B cell (primary cell): ENCODE results near the gene PLAA. TPM values are rescaled to one million over a fixed set of nuclear protein-coding genes. Genes with fewer than 3 reads are reported as not detected.

Experiments
- ATAC-seq: fragments of 200-7000 bp; cut with Tn5 transposase; one replicate; pipeline ENCODE4 v1.10.0; 2021; ENCODE audit warnings: low read depth, mild to moderate bottlenecking, moderate number of reproducible peaks, moderate library complexity
- CTCF ChIA-PET: fragments of 350-600 bp; sonication (Branson Sonifier 250); formaldehyde crosslinking; loops from one replicate; lab custom pipeline; 2021; ENCODE audit warnings: antibody characterized with exemption, inconsistent platforms; lab: Charles Lee
- POLR2A ChIA-PET: fragments of 350-600 bp; sonication (Branson Sonifier 250); formaldehyde crosslinking; loops from one replicate; lab custom pipeline; 2021; ENCODE audit warnings: antibody characterized with exemption; lab: Charles Lee
- DNase-seq: peaks from one replicate; pipeline ENCODE4 v3.0.0; 2013
- H2AFZ ChIP-seq: 2 replicates; pipeline ENCODE4 v1.6.1; 2012; ENCODE audit warnings: mild to moderate bottlenecking, low read depth, low read length; ENCODE audit not compliant: insufficient read depth, poor library complexity, severe bottlenecking
- H3K27ac ChIP-seq, 2 donors: 1 replicate in 1 of 2; 2 replicates in 1 of 2; pipeline ENCODE4 v1.5.1; 2012 to 2013; ENCODE audit warnings: low read length in 2 of 2, mild to moderate bottlenecking in 2 of 2, moderate library complexity in 1 of 2
- H3K27me3 ChIP-seq, 4 experiments: fragments of 200-600 bp in 1 of 4; sonication (generic) in 1 of 4; replicated peaks in 1 of 4; 1 replicate in 2 of 4; 2 replicates in 2 of 4; pipeline versions ENCODE4 v1.6.1 to v1.7.0; 2013 to 2016; ENCODE audit warnings: low read length in 3 of 4, mild to moderate bottlenecking in 2 of 4, mixed read lengths in 1 of 4, moderate library complexity in 1 of 4; ENCODE audit not compliant: insufficient read depth in 4 of 4, control insufficient read depth in 3 of 4; ENCODE audit errors: control extremely low read depth in 1 of 4
- H3K36me3 ChIP-seq, 2 experiments: replicated peaks in 1 of 2; 1 replicate in 1 of 2; 2 replicates in 1 of 2; pipeline versions ENCODE4 v1.6.1 to v1.7.1; 2013; ENCODE audit warnings: low read length in 1 of 2; ENCODE audit not compliant: insufficient read depth in 2 of 2, control insufficient read depth in 1 of 2; ENCODE audit errors: control extremely low read depth in 1 of 2, extremely low read depth in 1 of 2
- H3K4me1 ChIP-seq, 2 donors: fragments of 200-600 bp in 1 of 2; sonication (generic) in 1 of 2; 1 replicate in 1 of 2; 2 replicates in 1 of 2; pipeline versions ENCODE4 v1.5.1 to v1.6.1; 2013 to 2017; ENCODE audit warnings: low read length in 2 of 2; ENCODE audit not compliant: control insufficient read depth in 2 of 2, insufficient read depth in 2 of 2
- H3K4me2 ChIP-seq: replicated peaks from 2 replicates; pipeline ENCODE3; 2012; ENCODE audit warnings: mild to moderate bottlenecking, low read depth, low read length; ENCODE audit not compliant: poor library complexity, severe bottlenecking
- H3K4me3 ChIP-seq, 5 experiments: fragments of 200-600 bp in 1 of 5; sonication (generic) in 1 of 5; 1 replicate in 3 of 5; 2 replicates in 2 of 5; pipeline versions ENCODE4 v1.5.1 to v1.7.0; 2011 to 2016; ENCODE audit warnings: low read length in 4 of 5, mild to moderate bottlenecking in 4 of 5, low read depth in 2 of 5, control low read depth in 1 of 5, moderate library complexity in 1 of 5; ENCODE audit not compliant: insufficient read depth in 1 of 5; ENCODE audit errors: control extremely low read depth in 1 of 5, extremely low read depth in 1 of 5
- H3K79me2 ChIP-seq: fragments of 200-600 bp; sonication (generic); one replicate; pipeline ENCODE4 v1.6.0; 2016; ENCODE audit warnings: low read length; ENCODE audit not compliant: control insufficient read depth, insufficient read depth
- H3K9ac ChIP-seq: fragments of 200-600 bp; sonication (generic); 2 replicates; pipeline ENCODE4 v1.6.1; 2017; ENCODE audit warnings: mild to moderate bottlenecking, low read length, moderate library complexity
- H3K9me3 ChIP-seq, 3 donors: one replicate each; pipeline versions ENCODE4 v1.6.1 to v1.7.1; 2013; ENCODE audit warnings: low read length in 2 of 3; ENCODE audit not compliant: control insufficient read depth in 2 of 3, insufficient read depth in 1 of 3; ENCODE audit errors: control extremely low read depth in 1 of 3
- H4K20me1 ChIP-seq: 2 replicates; pipeline ENCODE4 v1.6.0; 2012; ENCODE audit warnings: mild to moderate bottlenecking, low read length; ENCODE audit not compliant: insufficient read depth, control insufficient read depth, poor library complexity, severe bottlenecking
- H3K27ac Mint-ChIP-seq: one replicate; pipeline ENCODE4 v1.8.0; 2021; ENCODE audit warnings: mixed read lengths
- H3K27me3 Mint-ChIP-seq: one replicate; pipeline ENCODE4 v1.8.0; 2021; ENCODE audit warnings: mixed read lengths
- H3K4me1 Mint-ChIP-seq: one replicate; pipeline ENCODE4 v1.8.0; 2021; ENCODE audit warnings: mixed read lengths
- H3K4me3 Mint-ChIP-seq: one replicate; pipeline ENCODE4 v1.8.0; 2021; ENCODE audit warnings: mixed read lengths
- H3K9me3 Mint-ChIP-seq: one replicate; pipeline ENCODE4 v1.8.0; 2022; ENCODE audit warnings: mixed read lengths; ENCODE audit not compliant: insufficient read depth
- CTCF ChIP-seq: fragments of 200-600 bp; IDR thresholded peaks from one replicate; pipeline ENCODE4 v1.8.0; 2022; ENCODE audit warnings: antibody characterized with exemption, mild to moderate bottlenecking
- EZH2 ChIP-seq: IDR thresholded peaks from 2 replicates; pipeline ENCODE4 v1.6.1; 2012; ENCODE audit warnings: borderline replicate concordance, low read depth, mild to moderate bottlenecking, moderate library complexity, low read length; ENCODE audit not compliant: insufficient read depth, poor library complexity, severe bottlenecking
- WGBS: methylation state at CpG from one replicate; pipeline ENCODE4 v1.1.5; 2013; ENCODE audit warnings: missing lambda C conversion rate; ENCODE audit not compliant: insufficient coverage; 5-methylcytosine and 5-hydroxymethylcytosine counted together
- intact Hi-C: fragments of 100-400 bp; cut with micrococcal nuclease; formaldehyde crosslinking; loops from one replicate; pipeline ENCODE4 v1.10.0; 2022
- polyA plus RNA-seq: library from polyadenylated mRNA; depleted of rRNA; stranded (reverse); fragments of >200 nt; gene quantifications from 2 replicates; pipeline ENCODE4 v1.2.3, GENCODE V29; 2012
- total RNA-seq, 2 donors: library from RNA; stranded (reverse); fragments of 120-200 nt in 1 of 2; gene quantifications; 1 replicate in 1 of 2; 2 replicates in 1 of 2; pipeline versions ENCODE4 v1.2.3 to v1.2.4, GENCODE V29; 2013 to 2022

PLAA gene
- total and polyA plus RNA-seq, 2 donors (not counting 1 experiment from before 2014, with no cell fraction given): 8.9 to 24.0 TPM

GRCh38 chr9:26973989-26974388, 26.9 kb upstream of the PLAA start:
- CTCF ChIA-PET: no interaction called here
- H3K4me1 Mint-ChIP-seq: no peaks in the 10 kb centered on the region
- no peak for ATAC-seq

DNA sequence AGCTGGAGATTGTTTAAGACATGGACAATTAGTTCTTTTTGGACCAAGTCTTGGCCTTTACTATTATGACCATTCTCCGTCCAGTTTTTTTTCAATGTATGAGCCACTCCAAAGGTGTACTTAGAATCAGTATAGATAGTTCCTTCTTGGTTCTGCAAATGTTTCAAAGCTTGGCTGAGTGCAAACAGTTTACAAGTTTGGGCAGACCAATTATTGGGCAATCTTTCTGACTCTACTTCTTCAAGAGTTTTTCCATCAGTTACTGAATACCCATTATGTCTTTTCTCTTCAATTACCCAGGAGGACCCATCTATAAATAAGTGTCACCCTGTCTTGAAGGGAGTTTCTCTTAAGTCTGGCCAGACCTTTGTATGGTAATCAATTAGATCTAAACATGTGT, 24.7 kb upstream of the PLAA start:
- no peak for DNase-seq
- no peak overlapping the region for H3K4me2 ChIP-seq
- no peak overlapping the region for H3K4me3 Mint-ChIP-seq
- H3K36me3 ChIP-seq: peaks cover 0 to 3% of the 10 kb centered on the region in 2 experiments
- H3K27me3 ChIP-seq: no peaks in the 10 kb centered on the region
- no peaks in the 10 kb centered on the region for H3K9me3 Mint-ChIP-seq
- no peak overlapping the region for H2AFZ ChIP-seq
- H3K27me3 Mint-ChIP-seq: no peaks in the 10 kb centered on the region
- TF ChIP-seq CTCF (no peak), EZH2 (no peak)
- no peaks in the 10 kb centered on the region for H3K4me1 Mint-ChIP-seq
- no peak overlapping the region for H3K9ac ChIP-seq
- no CpG with 5 or more reads among the region's 1 CpG for WGBS
- H3K27ac ChIP-seq: no peak overlapping the region
- ChIA-PET POLR2A (no interaction called here), CTCF (no interaction called here)
- no peaks in the 10 kb centered on the region for H4K20me1 ChIP-seq
- H3K4me3 ChIP-seq: no peak overlapping the region
- intact Hi-C loops: no loop called here
- no peaks in the 10 kb centered on the region for H3K4me1 ChIP-seq
- peaks cover 11% of the 10 kb centered on the region for H3K79me2 ChIP-seq
- no peaks in the 10 kb centered on the region for H3K9me3 ChIP-seq
- no peak for ATAC-seq
- no peak overlapping the region for H3K27ac Mint-ChIP-seq

More at GRCh38 chr9:26973989-26974388, 26.9 kb upstream of the PLAA start:
- Histone ChIP-seq H2AFZ (no peak overlapping the region), H3K4me3 (no peak overlapping the region), H3K4me2 (no peak overlapping the region), H3K27ac (no peak overlapping the region), H3K79me2 (peaks cover 9% of the 10 kb centered on the region), H4K20me1 (no peaks in the 10 kb centered on the region), H3K9ac (no peak overlapping the region), H3K4me1 (no peaks in the 10 kb centered on the region), H3K36me3 (peaks cover 0 to 3% of the 10 kb centered on the region in 2 experiments), H3K27me3 (no peaks in the 10 kb centered on the region), H3K9me3 (no peaks in the 10 kb centered on the region)
- TF ChIP-seq EZH2: no peak
- no peak for TF ChIP-seq CTCF
- no peak overlapping the region for H3K4me3 Mint-ChIP-seq
- H3K27me3 Mint-ChIP-seq: no peaks in the 10 kb centered on the region
- intact Hi-C loops: no loop called here
- POLR2A ChIA-PET: no interaction called here
- WGBS: 67% methylated on average over 2 of the region's 5 CpGs
- no peaks in the 10 kb centered on the region for H3K9me3 Mint-ChIP-seq
- no peak overlapping the region for H3K27ac Mint-ChIP-seq
- no peak for DNase-seq
